COLO829 (cell line): ENCODE data around the gene PLPPR2.
"Not testable (repeated sequence)": the region's sequence is repeated elsewhere in the genome, so short reads cannot be mapped to it uniquely, and the experiment has no call there.

Experiments
- DNase-seq: peaks from one replicate; pipeline ENCODE4 v3.0.0; 2012; ENCODE audit warnings: low spot score

Gene PLPPR2

DNA sequence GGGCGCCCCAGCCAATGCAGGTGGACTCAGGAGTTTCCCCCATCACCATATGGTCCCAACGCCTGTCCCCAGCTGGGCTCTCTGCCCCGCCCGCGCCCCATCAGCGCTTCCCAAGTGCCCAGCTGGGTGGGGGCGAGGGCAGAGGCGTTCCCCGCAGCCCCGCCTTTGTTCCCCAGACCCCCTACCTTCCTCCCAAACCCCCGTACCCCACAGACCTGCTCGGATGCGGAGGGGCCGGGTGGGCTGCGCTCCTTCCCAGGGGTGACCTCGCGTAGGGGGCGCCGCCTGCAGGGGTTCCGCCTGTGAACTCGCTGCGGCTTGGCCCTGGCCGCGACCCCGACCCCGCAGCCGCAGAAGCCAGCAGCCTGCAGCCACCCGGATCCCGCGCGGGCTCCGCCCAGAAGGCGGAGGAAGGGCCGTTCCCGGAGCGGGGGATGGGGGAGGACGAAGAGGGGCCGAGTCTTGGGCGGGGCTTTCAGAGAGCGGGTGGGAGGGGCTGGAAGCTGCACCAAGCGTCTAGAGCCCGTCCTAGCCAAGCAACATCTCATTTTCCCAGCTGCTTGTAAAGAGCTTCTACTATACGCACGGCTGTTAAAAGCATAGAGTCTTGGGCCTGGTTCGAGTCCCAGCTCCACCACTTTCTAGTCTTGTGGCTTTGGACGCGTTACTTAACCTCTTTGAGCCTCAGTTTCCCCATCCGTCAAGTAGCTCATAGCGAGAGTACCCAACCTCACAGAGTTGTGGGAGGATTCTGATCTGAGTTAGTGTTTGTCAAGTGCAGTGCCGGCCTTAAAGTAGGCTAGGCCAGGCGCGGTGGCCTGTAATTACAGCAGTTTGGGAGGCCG is 15.8 kb upstream of the PLPPR2 start, which contains the start of gene RAB3D:
RAB3D (minus strand) TSS at position 404 of the 845 bp plus-strand sequence. CDS start 2,258 bp downstream, outside the sequence.
- peak; percentile 96 for DNase-seq

DNA sequence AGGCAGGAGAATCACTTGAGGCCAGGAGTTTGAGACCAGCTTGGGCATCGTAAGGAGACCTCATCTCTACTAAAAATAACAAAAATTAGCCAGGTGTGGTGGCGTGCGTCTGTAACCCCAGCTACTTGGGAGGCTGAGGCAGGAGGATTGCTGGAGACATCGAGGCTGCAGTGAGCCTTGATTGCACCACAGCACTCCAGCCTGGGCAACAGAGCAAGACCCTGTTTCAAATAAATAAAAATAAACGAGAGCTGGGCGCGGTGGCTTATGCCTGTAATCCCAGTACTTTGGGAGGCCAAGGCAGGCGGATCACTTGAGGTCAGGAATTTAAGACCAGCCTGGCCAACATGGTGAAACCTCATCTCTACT is 15.1 kb upstream of the PLPPR2 start:
- not testable (repeated sequence) for DNase-seq

DNA sequence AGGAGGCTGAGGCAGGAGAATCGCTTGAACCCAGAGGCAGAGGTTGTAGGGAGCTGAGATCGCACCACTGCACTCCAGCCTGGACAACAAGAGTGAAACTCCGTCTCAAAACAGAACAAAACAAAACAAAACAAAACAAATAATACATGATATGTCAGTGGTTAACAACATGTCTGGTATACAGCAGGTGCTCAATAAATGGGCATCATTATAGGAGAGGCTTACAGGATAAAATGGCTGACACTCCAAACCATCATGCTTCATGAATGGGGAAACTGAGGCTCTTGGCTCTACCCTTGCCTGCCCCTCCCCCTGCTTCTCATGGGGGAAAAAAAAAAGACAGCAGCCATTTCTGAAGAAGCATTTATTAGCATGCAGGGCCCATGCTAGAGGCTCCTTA is 12.8 kb upstream of the PLPPR2 start:
- no peak for DNase-seq

DNA sequence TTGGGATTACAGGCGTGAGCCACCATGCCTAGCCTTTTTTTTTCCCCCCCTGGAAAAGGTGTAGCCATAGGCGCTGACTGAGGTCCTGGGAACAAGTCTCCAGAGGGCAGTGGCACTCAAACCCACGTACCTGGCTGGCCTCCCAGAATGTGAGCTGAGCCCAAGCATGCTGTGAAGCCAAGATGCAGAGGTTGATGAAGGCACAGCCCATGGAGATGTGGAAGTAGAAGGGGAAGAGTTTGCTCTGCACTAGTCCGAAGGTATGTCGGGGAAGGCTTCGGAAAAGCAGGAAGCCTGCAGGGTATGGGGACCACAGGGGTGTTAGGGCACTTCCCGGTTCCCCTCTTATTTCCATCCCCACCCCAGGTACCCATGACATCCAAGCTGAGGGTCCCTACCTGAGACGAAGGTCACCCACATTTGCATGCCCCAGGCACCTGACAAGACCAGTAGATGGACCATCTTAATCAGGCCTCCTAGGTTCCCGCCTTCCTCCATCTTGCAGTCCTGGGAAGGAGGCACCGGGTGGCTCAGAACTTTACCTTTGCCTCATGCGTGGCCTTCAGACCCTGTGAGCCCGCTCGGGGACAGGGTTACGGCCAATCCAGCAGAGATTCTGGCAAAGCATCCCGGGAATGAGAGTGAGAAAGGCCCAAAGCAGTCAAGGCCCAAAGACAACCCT is 10.0 kb upstream of the PLPPR2 start:
- no peak for DNase-seq

DNA sequence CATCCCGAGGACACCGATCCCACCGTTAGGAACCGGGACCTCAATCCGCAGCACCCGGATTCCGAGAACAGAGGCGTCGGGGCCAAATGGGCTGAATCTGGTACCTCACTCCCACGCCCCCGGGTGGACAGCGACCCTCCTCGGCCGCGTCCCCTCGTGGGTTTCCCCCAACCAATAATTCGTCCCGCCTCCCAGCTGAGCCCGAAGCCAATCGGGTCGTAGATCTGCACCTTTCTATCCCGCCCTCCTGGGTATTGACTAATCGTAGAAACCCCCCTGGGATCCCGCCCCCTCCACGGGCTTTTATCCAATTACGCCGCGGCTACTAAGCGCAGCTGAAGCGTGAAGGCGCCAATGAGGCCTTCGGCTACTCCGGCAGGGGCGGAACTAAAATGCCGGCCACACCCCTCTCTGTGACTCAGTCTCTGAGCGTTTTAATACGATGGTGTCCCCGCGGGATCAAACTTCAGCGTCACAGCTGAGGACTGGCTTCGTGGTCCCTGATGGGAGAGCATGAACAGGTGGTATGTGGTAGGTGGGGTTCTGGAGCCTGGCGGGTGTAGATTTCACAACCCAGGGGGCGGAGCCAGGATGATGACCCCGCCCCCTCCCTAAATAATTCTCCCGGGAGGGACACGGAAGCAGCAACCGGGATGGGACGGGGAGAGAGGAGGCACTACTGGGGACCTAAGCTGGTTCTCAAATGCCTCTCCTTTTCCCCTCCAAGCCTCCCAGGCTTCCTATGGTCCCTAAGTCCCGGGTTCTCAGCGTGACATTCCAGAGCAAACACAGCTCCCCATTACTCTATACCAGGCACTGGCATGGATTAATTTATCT is 8.9 kb upstream of the PLPPR2 start, which contains the start of the genes CCDC159 and TMEM205:
CCDC159 (plus strand) TSS at position 416 of the 837 bp plus-strand sequence; CDS start at position 504, 88 bp downstream.
TMEM205 (minus strand) TSS at position 165 of the 837 bp plus-strand sequence. CDS start 649 bp downstream, outside the sequence.
- DNase-seq = peak; percentile 94

DNA sequence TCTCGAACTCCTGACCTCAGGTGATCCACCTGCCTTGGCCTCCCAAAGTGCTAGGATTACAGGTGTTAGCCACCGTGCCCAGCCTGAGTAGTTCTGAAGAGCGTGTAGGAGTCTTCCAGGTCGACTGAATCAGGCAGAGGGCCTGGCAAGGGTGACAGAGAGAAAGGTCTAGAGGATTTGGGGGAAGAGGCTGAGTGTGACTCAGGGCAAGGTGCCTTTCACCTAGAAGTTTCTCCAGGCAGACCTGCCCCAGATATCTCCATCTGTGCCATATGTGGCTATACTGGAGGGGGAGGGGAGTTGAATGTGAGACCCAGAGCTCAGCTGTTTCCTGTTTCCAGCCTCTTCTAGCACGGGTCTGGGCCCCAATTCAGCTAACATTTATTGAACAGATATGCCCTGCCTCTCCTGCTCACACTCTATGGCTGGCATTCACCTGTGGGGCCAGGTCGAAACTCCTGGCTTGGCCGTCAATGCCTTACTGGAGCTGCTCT is 7.6 kb upstream of the PLPPR2 start:
- DNase-seq = no peak

DNA sequence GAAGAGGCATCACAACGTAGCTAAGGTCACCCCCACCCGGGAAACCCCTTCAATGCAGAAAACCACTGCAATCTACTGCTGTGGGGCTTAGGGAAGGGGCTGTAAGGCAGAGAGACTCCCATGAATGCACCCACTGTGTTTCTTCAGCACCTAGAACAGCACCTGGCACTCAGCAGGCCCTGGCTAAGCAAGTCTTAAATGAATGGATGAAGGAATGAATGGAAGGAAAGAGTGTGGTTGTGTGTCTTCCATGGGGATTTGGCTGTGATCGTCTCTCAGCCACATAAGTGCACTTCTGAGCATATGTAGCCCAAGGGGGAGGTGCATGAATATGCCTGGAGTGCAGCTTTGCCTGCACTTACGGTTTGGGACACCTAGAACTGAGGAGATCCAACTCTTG is 6.1 kb upstream of the PLPPR2 start:
- DNase-seq = no peak

DNA sequence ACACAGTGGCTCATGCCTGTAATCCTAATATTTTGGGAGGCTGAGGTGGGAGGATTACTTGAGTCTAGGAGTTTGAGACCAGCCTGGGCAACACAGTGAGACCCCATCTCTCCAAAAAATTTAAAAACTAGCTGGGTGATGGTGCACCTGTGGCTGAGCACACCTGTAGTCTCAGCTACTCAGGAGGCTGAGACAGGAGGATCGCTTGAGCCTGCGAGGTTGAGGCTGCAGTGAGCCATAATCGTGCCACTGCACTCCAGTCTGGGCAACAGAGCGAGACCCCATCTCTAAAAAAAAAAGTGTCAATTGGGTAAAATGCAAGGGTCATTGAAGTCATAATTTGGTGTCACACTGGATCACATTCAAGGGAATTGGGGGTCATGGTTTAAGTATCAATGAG is 1.1 kb upstream of the PLPPR2 start:
- not testable (repeated sequence) for DNase-seq

DNA sequence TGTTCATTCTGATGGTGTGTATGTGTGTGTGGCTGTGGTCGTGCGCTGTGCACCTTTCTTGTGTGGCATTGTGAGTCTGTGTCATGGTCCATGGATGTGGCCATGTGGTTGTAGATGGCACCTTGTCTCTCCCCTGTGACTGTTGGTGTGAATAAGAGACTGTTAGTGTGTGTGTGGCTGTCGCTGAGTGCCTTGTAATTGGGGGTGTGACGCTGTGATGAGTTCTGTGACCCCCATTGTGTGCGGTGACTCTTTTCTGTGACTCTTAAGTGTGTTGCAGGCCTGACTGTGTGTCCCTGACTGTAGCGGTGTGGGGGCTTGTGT is 804 bp downstream of the PLPPR2 start:
- DNase-seq = no peak

DNA sequence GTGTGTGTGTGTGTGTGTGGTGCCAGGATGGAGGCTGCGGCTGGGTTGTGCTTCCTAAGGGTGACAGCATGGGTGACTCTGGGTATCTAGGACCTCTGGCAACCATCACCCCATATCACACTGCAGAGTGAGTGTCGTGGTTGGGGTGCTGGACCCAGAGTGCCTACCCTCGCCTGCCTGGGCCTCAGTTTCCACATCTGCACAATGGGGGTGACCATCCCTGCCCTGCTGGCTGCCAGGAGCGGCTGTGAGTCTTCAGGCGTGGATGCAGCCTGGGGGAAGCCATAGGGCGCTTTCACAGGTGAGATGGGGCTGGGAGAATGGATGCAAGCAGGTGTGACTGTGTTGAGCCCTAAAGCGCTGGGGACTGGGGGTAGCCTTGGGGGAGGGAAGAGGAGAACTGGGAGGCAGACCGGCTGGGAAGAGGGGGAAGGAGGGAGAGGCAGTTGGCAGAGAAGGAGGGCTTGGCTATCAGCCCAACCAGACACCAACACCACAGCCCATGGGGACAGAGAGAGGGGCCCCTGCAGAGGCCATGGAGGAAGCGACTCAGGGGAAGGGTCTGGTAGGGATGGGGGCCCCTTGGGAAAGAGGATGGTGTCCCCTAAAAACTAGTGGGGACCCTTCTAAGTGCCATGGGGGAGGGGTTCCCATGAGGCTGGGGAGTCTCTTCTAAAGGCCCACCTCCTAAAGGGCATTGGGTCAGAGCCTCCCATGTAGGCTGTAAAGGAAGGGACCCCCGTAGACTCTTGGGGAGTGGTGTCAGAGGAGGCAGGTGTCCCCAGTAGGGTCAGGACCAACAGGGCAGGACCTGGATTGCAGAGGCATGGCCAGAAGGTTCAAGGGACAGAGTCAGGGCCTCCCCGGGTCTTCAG is 1.7 kb downstream of the PLPPR2 start:
- no peak for DNase-seq

DNA sequence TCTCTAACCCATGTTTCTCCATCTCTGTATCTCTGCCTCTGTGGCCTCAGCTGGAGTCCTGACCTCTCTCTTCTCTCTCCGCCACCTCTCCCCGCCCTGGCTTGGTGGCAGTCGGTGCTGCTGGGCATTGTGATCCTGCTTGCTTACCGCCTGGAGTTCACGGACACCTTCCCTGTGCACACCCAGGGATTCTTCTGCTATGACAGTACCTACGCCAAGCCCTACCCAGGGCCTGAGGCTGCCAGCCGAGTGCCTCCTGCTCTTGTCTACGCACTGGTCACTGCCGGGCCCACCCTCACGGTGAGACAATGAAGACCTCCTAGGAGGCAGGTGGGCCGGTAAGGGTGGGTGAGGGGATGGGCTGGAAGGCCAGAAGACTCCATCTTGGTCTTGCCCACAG is 4.2 kb downstream of the PLPPR2 start:
- no peak for DNase-seq

DNA sequence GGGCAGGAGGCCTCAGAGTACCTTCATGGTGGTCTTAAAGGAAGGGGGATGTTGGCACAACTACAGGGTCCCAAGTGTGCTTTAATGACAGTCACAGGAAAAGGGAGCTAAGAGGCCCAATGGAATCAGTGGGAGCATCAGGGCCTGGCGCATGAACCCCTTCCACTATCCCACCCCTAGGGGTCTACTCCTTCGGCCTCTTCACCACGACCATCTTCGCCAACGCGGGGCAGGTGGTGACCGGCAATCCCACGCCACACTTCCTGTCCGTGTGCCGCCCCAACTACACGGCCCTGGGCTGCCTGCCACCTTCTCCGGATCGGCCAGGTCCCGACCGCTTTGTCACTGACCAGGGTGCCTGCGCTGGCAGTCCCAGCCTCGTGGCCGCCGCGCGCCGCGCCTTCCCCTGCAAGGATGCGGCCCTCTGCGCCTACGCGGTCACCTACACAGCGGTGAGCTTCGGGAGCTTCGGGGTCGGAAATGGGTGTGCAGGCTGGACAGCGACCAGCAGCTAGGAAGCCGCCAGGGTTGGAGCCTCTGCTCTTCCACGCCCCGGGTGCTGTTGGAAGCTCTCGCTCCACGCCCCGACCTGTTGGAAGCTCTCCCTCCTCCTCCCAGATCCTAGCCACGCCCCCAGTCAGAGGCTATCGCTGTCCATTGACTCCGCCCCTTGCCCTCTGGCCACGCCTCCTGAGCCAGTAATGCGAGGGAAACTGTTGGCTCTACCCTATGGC is 6.0 kb downstream of the PLPPR2 start:
- DNase-seq = no peak

DNA sequence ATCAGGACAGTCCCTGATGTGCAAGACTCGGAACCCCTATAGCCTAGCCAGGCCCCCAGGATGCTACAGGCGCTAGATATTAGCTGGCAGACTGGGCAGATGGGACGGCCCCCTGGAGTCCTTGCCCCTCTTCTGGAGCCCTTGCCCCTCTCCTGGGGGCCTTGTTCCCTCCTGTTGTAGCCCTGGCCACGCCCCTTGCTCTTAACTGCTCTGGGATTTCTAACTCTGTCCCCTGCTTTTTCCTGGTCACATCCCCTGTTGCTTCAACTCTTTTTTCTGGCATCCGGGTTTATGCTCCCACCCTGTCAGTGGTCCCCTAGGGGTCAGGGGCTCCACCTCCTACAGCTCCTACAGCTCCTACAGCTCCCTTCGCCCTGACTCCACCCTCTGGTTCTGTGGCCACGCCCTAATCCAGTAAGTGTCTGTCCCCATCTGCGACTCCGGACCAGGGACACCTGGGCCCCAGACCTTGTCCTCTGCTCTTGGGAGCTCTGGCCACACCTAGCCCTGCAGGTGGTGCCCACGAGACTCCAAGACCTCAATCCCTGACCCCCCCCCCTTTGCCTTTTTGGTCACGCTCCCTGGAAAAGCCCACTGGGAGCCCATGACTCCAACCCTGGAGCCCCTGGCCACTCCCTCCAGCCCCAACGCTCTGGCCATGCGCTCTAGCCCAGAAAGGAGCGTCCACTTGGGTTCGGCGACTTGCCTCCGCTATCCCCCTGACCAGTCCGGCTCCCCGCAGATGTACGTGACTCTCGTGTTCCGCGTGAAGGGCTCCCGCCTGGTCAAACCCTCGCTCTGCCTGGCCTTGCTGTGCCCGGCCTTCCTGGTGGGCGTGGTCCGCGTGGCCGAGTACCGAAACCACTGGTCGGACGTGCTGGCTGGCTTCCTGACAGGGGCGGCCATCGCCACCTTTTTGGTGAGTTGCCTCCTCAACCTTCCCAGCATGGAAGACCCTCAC is 6.8 kb downstream of the PLPPR2 start:
- no peak for DNase-seq

DNA sequence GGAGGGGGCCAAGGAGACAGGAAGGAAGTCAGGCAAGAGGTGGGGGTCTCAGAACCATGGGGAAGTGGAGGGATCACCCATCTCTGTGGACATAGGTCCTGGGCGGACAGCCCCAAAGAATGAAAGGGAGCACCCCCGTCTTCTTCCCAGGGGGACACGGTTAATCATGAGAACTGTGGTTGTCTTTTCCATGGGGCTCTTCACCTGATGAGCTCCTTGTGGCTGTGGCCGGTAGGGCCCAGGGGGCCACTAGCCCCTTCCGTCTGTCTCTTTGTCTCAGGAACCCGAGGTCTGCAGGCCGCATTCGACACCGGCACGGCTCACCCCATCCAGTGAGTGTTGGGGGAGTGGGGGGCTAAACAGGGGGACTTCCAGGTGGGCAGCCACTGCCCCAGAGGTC is 8.6 kb downstream of the PLPPR2 start:
- no peak for DNase-seq

DNA sequence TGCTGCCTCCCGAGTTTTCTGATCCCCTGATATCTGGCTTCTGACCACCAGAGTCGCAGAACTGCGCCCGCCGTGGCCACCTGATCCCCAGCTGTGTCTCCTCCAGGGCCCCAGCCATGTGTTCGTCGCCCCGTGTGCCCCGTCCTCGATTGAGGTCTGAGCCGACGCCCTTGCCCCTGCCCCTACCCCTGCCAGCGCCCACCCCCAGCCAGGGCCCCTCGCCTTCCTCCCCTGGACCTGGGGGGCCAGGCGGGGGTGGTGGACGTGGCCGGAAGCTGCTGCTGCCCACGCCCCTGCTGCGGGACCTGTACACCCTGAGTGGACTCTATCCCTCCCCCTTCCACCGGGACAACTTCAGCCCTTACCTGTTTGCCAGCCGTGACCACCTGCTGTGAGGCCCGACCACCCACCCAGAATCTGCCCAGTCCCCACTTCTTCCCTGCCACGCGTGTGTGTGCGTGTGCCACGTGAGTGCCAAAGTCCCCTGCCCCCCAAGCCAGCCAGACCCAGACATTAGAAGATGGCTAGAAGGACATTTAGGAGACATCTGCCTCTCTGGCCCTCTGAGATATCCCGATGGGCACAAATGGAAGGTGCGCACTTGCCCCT is 9.2 kb downstream of the PLPPR2 start:
- DNase-seq = no peak

DNA sequence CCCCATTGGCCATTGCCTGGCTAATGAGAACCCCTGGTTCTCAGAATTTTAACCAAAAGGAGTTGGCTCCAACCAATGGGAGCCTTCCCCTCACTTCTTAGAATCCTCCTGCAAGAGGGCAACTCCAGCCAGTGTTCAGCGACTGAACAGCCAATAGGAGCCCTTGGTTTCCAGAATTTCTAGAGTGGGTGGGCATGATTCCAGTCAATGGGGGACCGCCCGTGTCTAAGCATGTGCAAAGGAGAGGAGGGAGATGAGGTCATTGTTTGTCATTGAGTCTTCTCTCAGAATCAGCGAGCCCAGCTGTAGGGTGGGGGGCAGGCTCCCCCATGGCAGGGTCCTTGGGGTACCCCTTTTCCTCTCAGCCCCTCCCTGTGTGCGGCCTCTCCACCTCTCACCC is 9.7 kb downstream of the PLPPR2 start:
- DNase-seq = no peak

DNA sequence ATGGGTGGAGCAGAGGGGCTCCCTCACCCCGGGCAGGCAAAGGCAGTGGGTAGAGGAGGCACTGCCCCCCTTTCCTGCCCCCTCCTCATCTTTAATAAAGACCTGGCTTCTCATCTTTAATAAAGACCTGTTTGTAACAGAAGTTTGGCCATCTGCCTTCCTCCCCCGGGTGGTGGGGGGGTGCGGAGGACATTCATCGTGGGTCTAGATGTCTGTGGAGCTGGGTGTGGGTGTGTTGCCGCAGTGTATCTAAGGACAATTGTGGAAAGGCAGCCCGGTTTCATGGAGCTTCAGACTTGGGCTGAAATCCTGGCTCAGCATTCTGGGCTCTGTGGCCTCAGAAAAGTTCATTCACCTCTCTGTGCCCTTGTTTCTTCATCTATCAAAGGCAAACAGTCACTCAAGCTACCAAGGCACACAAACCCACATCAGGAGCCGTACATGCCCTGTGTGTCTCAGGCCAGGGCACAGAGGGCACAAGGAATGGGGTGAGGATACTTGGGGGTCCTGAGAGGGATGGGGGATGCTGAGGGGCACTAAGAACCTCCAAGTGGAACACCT is 10.4 kb downstream of the PLPPR2 start:
- no peak for DNase-seq

DNA sequence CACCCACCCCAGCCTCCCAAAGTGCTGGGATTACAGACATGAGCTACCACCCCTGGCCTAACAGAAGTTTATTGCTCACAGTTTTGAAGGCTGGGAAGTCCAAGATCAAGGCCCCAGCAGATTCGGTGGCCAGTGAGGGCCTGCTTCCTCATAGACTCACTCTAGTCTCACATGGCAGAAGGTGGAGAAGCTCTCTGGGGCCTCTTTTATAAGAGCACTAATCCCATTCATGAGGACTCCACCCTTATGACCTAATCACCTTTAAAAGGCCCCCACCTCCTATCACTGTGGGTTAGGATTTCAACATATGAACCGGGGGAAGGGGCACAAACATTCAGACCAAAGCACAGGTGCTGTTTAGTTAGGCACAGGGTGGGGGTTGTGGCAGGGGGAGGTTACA is 12.3 kb downstream of the PLPPR2 start:
- no peak for DNase-seq

DNA sequence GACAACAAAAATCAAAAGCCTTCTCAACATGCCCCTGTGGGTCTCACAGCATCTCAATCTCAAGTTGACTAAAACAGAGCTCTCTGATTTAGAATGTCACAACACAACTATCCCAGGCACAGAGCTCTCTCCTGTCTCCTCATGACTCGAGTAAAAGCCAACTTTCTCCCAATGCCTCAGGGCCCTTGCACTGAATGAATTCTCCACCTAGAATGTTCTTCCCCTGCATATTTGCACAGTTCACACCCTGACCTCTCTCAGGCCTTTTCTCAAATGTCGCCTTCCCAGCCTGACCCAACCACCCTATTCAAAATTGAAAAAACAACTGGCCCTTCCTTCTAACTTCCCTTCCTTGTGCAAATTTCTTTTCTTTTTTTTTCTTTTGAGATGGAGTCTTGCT is 15.5 kb downstream of the PLPPR2 start:
- no peak for DNase-seq
